DND-41 (cell line): ENCODE measurements around the gene CYB5R4.

Experiments
- EZH2 ChIP-seq: IDR thresholded peaks from 3 replicates; pipeline ENCODE4 v1.6.1; 2012; ENCODE audit warnings: borderline replicate concordance, low read depth, mild to moderate bottlenecking, moderate library complexity, low read length, inconsistent platforms; ENCODE audit not compliant: severe bottlenecking
- TF ChIP-seq, protein P1 (sequence below): IDR thresholded peaks from 2 replicates; pipeline ENCODE4 v1.5.1; 2012; ENCODE audit warnings: borderline replicate concordance, low read length, moderate library complexity, mild to moderate bottlenecking; ENCODE audit not compliant: poor library complexity, severe bottlenecking; ENCODE audit errors: extremely low read depth

DNA sequence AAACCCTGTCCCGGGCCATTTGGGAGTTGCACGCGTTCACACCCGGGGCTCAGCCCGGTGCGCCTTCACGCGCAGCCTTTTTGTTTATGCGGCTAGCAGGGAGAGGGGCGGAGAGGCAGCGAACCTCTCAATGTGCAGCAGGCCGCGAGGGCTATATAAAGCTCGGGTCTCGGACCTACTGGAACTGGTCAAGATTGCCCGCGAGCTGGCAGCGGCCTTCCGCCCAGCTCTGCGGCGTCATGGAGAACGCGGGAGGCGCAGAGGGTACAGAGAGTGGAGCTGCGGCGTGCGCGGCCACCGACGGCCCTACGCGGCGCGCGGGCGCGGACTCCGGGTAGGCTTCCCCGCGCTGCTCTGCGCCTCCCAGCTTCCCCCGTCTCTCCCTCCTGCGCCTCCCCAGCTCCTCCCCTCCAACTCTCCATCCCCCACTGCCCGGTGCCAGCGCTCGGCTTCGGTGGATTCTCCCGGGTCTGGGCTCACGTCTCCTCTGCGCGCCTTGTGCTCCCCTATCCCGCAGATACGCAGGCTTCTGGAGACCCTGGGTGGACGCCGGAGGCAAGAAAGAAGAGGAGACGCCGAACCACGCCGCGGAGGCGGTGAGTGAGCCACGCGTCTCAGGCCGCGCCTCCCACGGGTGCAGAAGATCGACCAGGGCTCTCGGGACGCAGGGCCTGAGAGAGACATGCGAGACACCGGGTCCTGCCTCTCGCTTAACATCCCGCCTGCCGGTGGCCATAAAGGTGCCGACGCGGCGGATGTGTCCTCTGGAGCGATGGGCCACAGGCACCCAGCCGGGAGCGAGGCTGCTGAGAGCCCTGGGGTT lies 6.1 kb upstream of the CYB5R4 start, which contains the start of gene RIPPLY2:
- no peak for TF ChIP-seq EZH2
- TF ChIP-seq, protein P1, sequence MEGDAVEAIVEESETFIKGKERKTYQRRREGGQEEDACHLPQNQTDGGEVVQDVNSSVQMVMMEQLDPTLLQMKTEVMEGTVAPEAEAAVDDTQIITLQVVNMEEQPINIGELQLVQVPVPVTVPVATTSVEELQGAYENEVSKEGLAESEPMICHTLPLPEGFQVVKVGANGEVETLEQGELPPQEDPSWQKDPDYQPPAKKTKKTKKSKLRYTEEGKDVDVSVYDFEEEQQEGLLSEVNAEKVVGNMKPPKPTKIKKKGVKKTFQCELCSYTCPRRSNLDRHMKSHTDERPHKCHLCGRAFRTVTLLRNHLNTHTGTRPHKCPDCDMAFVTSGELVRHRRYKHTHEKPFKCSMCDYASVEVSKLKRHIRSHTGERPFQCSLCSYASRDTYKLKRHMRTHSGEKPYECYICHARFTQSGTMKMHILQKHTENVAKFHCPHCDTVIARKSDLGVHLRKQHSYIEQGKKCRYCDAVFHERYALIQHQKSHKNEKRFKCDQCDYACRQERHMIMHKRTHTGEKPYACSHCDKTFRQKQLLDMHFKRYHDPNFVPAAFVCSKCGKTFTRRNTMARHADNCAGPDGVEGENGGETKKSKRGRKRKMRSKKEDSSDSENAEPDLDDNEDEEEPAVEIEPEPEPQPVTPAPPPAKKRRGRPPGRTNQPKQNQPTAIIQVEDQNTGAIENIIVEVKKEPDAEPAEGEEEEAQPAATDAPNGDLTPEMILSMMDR = no peak
